HG03378 (cell line): ENCODE data around the gene LAX1.
A peak's percentile ranks its signal among the peaks of the same experiment; 100 is the strongest.
"Not testable (repeated sequence)": the region's sequence is repeated elsewhere in the genome, so short reads cannot be mapped to it uniquely, and the experiment has no call there.

Experiments used
- ATAC-seq: cut with Tn5 transposase; IDR thresholded peaks from one replicate; pipeline ENCODE4 v1.9.1; 2021; ENCODE audit warnings: mild to moderate bottlenecking, moderate library complexity; ENCODE audit not compliant: unreplicated experiment

The LAX1 gene

GRCh38 chr1:203764105-203765028, 616 bp upstream of the LAX1 start:
- ATAC-seq, result no peak

GRCh38 chr1:203768256-203768655, 3.3 kb downstream of the LAX1 start:
- no peak for ATAC-seq

GRCh38 chr1:203769505-203770343, 4.7 kb downstream of the LAX1 start:
- ATAC-seq, result no peak

- ATAC-seq, result no peak
Measured at GRCh38 chr1:203771901-203772301, 6.9 kb downstream of the LAX1 start.

GRCh38 chr1:203772836-203773235, 7.9 kb downstream of the LAX1 start:
- ATAC-seq, result no peak

GRCh38 chr1:203776636-203777035, 11.7 kb downstream of the LAX1 start:
- no peak for ATAC-seq

- no peak for ATAC-seq
Measured at GRCh38 chr1:203777596-203777995, 12.6 kb downstream of the LAX1 start.

GRCh38 chr1:203778146-203778545, 13.2 kb downstream of the LAX1 start:
- no peak for ATAC-seq

GRCh38 chr1:203778789-203779188, 13.8 kb downstream of the LAX1 start:
- ATAC-seq, result no peak

GRCh38 chr1:203781962-203782361, 17.0 kb downstream of the LAX1 start:
- no peak for ATAC-seq

GRCh38 chr1:203789966-203790365, 25.0 kb downstream of the LAX1 start:
- ATAC-seq, result no peak

- no peak for ATAC-seq
Measured at GRCh38 chr1:203791498-203791897, 26.5 kb downstream of the LAX1 start.

GRCh38 chr1:203792486-203792885, 27.5 kb downstream of the LAX1 start:
- no peak for ATAC-seq

GRCh38 chr1:203793561-203793960, 28.6 kb downstream of the LAX1 start:
- not testable (repeated sequence) for ATAC-seq

- ATAC-seq, result no peak
Measured at GRCh38 chr1:203794764-203795440, 29.9 kb downstream of the LAX1 start.

GRCh38 chr1:203795441-203796235, 30.7 kb downstream of the LAX1 start, which contains the start of the genes ZBED6 and ZC3H11A:
TSS of gene ZBED6 (plus strand) at chr1:203795623. CDS start at chr1:203797523, 1,900 bp downstream.
TSS of gene ZC3H11A (plus strand) at chr1:203795623. CDS start at chr1:203817071, 21,448 bp downstream.
- peak; percentile 96 for ATAC-seq

- no peak for ATAC-seq
Measured at GRCh38 chr1:203796236-203796605, 31.2 kb downstream of the LAX1 start.

- no peak for ATAC-seq
Measured at GRCh38 chr1:203797216-203797615, 32.2 kb downstream of the LAX1 start.

- no peak for ATAC-seq
Measured at GRCh38 chr1:203797948-203798655, 33.1 kb downstream of the LAX1 start.

GRCh38 chr1:203799157-203799556, 34.2 kb downstream of the LAX1 start:
- no peak for ATAC-seq
